Mucosa of descending colon (tissue), 3 donors: ENCODE results near the gene SHMT2. TPM values are rescaled to one million over a fixed set of nuclear protein-coding genes. Genes with fewer than 3 reads are reported as not detected.

ENCODE experiments used
- ATAC-seq: fragments of 200-7000 bp; cut with Tn5 transposase; one replicate; pipeline ENCODE4 v1.9.1; 2020; ENCODE audit warnings: mild to moderate bottlenecking, moderate library complexity
- DNase-seq, 3 donors: peaks; one replicate each; pipeline ENCODE4 v3.0.0-alpha.2; 2020
- H3K36me3 ChIP-seq: fragments of 200-600 bp; one replicate; pipeline ENCODE4 v1.8.0; 2021; ENCODE audit warnings: low read depth, mild to moderate bottlenecking
- H3K4me1 ChIP-seq: fragments of 200-600 bp; one replicate; pipeline ENCODE4 v1.8.0; 2021; ENCODE audit warnings: low read depth, mild to moderate bottlenecking
- H3K4me3 ChIP-seq: fragments of 200-600 bp; one replicate; pipeline ENCODE4 v1.8.0; 2021; ENCODE audit warnings: mild to moderate bottlenecking
- H3K9me3 ChIP-seq: fragments of 200-600 bp; one replicate; pipeline ENCODE4 v1.8.0; 2021; ENCODE audit warnings: mild to moderate bottlenecking
- intact Hi-C, 2 donors: fragments of 100-400 bp; cut with DNase I in 1 of 2; cut with micrococcal nuclease in 1 of 2; formaldehyde crosslinking; loops; one replicate each; pipeline versions ENCODE4 v1.11.0 to v1.11.1; 2022; cut with DNase I, micrococcal nuclease
- total RNA-seq, 3 donors: library from RNA; stranded (reverse); fragmentation: NEBNext Ultra II Directional in 2 of 3; extraction: Animal tissue kit (Norgen Biotek cat#: 25700) in 2 of 3; gene quantifications; one replicate each; pipeline versions ENCODE4 v1.2.1 to v1.2.4, GENCODE V29; 2021 to 2023
- TF ChIP-seq, protein P1 (sequence below): fragments of 200-600 bp; IDR thresholded peaks from one replicate; pipeline ENCODE4 v1.8.0; 2022; ENCODE audit warnings: antibody characterized with exemption, mild to moderate bottlenecking
- donor health status: DM: no; HTN: no; CAD: no; lungs with moderate emphysema.
- donor health status: DM: no; HTN: no; CAD: no.
- donor health status: DM: no; HTN: yes; CAD: no.

SHMT2 gene
- total RNA-seq, 3 donors from 2014 or later: 34.7 to 67.4 (median 40.9) TPM

DNA sequence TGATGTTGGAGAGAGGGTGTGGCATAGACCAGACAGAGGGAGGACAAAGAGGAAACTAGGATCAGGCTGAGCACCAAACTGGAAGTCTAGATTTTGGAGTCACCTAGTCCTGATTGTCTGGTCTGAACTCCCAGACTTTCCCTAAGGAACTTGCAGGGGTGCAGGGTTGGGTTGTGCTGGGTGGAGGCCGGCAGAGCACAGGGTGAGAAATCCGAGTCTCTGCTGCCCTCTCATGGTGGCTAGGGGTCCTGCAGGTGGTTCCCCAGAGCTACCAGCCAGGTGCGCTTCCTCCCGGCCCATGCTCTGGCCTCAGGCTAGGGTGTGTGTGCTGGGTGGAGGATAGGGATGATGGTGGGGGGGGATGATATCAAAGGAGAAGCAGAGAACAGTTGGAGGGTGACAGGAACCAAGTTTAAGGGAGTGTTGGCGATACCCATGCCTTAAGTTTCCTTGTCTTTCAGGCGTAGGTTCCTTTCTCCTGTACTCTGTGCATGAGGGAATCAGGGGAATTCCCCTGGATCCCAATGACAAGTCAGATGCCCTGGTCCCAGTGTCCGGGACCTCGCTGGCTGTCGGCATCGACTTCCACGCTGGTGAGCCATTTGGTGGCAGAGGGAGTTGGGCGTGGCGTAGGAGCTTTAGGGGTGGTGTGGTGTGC lies 46.5 kb upstream of the SHMT2 start:
- peak; percentile 96 for ATAC-seq

DNA sequence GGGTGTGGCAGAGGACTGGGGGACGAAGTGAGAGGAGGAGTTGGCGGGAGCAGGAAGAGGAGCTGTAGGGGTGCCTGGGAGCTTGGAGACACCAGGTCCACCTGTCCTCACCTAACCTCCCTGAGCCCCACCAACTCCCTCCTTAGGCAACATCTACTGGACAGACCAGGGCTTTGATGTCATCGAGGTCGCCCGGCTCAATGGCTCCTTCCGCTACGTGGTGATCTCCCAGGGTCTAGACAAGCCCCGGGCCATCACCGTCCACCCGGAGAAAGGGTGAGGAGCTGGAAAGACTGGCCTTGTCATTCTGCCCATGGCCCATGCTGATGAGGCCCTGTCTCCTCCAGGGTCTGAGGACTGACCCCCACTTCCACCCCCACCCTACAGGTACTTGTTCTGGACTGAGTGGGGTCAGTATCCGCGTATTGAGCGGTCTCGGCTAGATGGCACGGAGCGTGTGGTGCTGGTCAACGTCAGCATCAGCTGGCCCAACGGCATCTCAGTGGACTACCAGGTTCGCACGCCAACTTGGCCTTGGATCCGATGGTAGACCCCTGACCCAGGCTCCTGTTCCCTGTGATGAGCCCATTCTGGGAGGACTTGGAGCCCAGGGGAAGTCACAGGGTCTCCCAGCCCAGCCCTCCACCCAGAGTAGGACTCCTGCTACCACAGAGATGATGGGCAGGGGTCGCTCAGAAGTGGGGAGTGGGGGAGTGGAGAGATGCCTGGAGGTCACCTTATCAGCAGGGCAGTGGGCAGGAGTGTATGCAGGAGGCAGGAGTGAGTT lies 45.4 kb upstream of the SHMT2 start:
- Histone ChIP-seq H3K36me3 (peaks cover 3% of the 10 kb centered on the region), H3K9me3 (no peaks in the 10 kb centered on the region), H3K4me1 (no peaks in the 10 kb centered on the region), H3K4me3 (no peak overlapping the region)
- no peak for DNase-seq
- ATAC-seq: no peak
- intact Hi-C loops: loop anchor here in 1 of 2 donors (5.0 kb wide), 1 partner anchor 62 kb away; no protein-coding TSS in a partner anchor
- TF ChIP-seq, protein P1, sequence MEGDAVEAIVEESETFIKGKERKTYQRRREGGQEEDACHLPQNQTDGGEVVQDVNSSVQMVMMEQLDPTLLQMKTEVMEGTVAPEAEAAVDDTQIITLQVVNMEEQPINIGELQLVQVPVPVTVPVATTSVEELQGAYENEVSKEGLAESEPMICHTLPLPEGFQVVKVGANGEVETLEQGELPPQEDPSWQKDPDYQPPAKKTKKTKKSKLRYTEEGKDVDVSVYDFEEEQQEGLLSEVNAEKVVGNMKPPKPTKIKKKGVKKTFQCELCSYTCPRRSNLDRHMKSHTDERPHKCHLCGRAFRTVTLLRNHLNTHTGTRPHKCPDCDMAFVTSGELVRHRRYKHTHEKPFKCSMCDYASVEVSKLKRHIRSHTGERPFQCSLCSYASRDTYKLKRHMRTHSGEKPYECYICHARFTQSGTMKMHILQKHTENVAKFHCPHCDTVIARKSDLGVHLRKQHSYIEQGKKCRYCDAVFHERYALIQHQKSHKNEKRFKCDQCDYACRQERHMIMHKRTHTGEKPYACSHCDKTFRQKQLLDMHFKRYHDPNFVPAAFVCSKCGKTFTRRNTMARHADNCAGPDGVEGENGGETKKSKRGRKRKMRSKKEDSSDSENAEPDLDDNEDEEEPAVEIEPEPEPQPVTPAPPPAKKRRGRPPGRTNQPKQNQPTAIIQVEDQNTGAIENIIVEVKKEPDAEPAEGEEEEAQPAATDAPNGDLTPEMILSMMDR: no peak

More for the DNA sequence above, 46.5 kb upstream of the SHMT2 start:
- peak; percentile 70 to 92 (median 89) for DNase-seq
- Histone ChIP-seq H3K4me1 (no peaks in the 10 kb centered on the region), H3K4me3 (no peak overlapping the region), H3K9me3 (no peaks in the 10 kb centered on the region), H3K36me3 (peaks cover 3% of the 10 kb centered on the region)
- TF ChIP-seq, protein P1: peak; percentile 82
- intact Hi-C loops: loop anchor here in 1 of 2 donors (5.0 kb wide), 1 partner anchor 61 kb away; no protein-coding TSS in a partner anchor

DNA sequence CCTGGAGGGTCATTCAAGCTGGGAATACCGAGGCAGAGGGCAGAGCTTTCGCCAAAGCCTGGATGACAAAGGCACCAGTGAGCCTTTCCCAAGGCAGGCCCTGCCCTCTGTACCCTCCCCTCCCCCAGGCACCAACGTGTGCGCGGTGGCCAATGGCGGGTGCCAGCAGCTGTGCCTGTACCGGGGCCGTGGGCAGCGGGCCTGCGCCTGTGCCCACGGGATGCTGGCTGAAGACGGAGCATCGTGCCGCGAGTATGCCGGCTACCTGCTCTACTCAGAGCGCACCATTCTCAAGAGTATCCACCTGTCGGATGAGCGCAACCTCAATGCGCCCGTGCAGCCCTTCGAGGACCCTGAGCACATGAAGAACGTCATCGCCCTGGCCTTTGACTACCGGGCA lies 44.1 kb upstream of the SHMT2 start:
- intact Hi-C loops: no loop called here
- Histone ChIP-seq H3K9me3 (no peaks in the 10 kb centered on the region), H3K4me1 (no peaks in the 10 kb centered on the region), H3K36me3 (peaks cover 3% of the 10 kb centered on the region), H3K4me3 (no peak overlapping the region)
- no peak for DNase-seq
- TF ChIP-seq, protein P1: no peak
- no peak for ATAC-seq

DNA sequence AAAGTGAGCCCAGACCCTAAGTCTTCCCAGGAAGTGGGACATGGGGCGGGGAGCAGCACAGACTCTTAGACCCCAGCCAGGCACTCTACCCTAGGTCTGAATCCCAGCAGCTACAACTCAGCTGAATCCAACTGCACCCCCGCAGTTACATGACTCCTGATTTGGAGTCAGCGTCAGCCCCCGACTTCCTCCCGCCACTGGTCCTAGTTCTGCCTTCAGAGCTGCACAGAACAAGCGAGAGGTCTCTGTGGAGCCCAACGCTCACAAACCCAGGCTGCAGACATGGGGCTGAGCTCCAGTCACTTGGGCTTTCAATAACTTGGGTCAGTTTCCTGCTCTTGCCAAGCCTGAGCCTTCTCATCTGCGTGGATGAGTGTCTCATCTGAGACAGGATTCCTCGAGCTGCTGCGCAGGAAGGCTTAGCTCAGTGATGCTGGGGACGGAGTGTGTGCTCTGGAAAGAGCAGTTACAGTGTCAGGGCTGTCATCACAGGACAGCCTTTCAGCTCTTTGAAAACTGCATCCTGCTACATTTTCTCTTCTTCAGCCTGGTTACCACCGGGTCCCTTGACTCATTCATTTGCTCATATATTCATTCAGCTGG lies 43.5 kb upstream of the SHMT2 start:
- TF ChIP-seq, protein P1: no peak
- ATAC-seq: no peak
- Histone ChIP-seq H3K36me3 (peaks cover 3% of the 10 kb centered on the region), H3K4me1 (no peaks in the 10 kb centered on the region), H3K4me3 (no peak overlapping the region), H3K9me3 (no peaks in the 10 kb centered on the region)
- intact Hi-C loops: no loop called here
- no peak for DNase-seq

DNA sequence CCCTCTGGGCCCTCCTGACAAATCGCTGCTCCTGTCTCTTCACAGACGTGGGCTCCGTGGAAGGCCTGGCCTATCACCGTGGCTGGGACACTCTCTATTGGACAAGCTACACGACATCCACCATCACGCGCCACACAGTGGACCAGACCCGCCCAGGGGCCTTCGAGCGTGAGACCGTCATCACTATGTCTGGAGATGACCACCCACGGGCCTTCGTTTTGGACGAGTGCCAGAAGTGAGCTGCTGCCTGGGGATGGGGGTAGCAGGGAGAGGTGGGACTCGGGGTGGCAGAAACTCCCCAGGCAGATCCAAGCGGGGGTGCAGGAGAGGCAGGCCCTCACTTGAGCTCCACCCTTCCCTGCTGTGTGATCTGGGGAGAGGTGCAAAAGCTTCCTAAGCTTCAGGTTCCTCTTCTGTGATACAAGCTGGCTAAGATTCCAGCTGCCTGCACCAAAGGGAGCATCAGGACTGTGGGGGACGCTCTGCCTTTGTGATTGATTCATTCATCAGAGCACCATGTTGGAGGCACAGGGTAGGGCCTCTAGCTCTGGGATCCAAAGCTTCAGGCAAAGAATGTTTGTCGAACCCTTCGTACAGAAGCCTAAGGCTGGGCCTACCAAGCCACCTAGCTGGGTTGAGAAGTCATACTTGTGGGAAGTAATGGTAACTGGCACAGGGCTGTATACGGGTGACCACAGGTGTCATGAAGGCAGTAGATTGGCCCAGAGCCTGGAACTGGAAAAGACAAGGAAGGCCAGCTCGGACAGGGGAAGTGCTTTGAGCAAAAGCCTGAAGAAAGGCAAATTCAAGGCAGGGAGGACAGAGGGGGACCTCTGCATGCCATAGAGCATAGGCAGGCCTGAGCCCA lies 42.1 kb upstream of the SHMT2 start:
- intact Hi-C loops: no loop called here

More for the DNA sequence above, 42.1 kb upstream of the SHMT2 start:
- TF ChIP-seq, protein P1: no peak
- ATAC-seq (no peak), DNase-seq (no peak)
- peaks cover 3% of the 10 kb centered on the region for H3K36me3 ChIP-seq
- no peaks in the 10 kb centered on the region for H3K4me1 ChIP-seq
- H3K4me3 ChIP-seq: no peak overlapping the region
- no peaks in the 10 kb centered on the region for H3K9me3 ChIP-seq
